ENCODE results near the gene ANAPC13. TPM values are rescaled to one million over a fixed set of nuclear protein-coding genes. Genes with fewer than 3 reads are reported as not detected.
A peak's percentile ranks its signal among the peaks of the same experiment; 100 is the strongest.

The ANAPC13 gene
- total and polyA plus RNA-seq, 2 of the 13 experiments (the other 11 are each of a cell fraction or from before 2014, with no cell fraction given): 48.7 to 69.1 TPM

DNA sequence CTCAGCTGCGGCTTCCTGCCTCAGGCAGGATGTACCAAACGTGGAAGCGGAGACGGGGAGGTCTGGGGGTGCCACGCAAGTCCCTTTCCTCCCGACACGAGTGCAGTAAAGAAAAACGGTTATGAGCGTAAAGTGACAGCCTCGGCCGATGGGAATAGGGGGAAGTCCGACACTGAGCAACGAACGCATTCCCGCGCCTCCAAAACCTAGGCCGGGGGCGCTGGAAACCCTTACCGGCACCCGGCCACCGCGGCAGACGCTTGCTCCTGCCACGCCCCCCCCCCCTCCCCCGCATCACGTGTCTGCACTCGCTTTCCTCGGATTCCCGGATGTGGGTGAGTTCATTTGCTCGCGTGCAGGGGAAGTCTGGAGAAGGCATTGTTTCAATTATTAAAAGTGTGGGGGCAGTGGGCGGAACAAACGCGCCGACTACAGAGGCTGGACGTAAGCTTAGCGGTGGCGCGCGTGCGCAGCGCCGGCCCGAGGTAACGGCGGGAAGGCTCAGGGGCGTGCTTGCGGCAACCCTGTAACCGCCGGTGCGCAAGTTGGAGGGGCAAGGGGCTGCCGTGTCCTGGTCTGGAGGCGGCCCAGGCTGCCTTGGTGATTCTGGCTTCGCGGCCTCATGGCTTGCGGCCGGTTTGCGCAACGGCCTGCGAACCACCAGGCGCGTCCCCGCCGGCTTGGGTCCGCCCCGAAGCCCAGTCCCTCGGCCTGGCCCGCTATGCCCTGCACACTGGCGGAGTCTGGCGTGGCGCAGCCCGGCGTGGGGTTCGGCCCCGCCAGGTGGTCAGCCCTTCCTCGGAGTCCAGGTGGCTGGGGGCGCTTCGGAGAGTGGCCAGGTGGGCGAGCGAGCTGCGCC lies at the start of gene ANAPC13, which contains the start of gene CEP63 (continued):
- TF ChIP-seq RARA (CRISPR knock-in tag; IDR thresholded peaks at IDR 0.05) (no peak; the same call in 1 of the 2 replicates), CENPT (CRISPR knock-in tag; IDR thresholded peaks at IDR 0.05; ENCODE audit: low read depth) (no peak), ZNF34 (CRISPR knock-in tag; IDR thresholded peaks at IDR 0.05; ENCODE audit: borderline replicate concordance) (no peak), ZNF260 (CRISPR knock-in tag; IDR thresholded peaks at IDR 0.05; ENCODE audit: borderline replicate concordance, low read depth) (no peak), ZSCAN30 (CRISPR knock-in tag; IDR thresholded peaks at IDR 0.05) (peak; percentile 83; the same call in 1 of the 2 replicates), FIP1L1 (IDR thresholded peaks at IDR 0.05; ENCODE audit: borderline replicate concordance, insufficient read depth, low read depth, low read length) (no peak), ZNF772 (CRISPR knock-in tag; IDR thresholded peaks at IDR 0.05) (0 out of 2 replicates have a peak, but pooled peaks have one; percentile 48), ZNF646 (CRISPR knock-in tag; IDR thresholded peaks at IDR 0.05) (no peak), KDM5A (IDR thresholded peaks at IDR 0.05; ENCODE audit: borderline replicate concordance, low read length) (peak; percentile 75; the same call in 1 of the 2 replicates), POLR2AphosphoS5 (IDR thresholded peaks at IDR 0.05; ENCODE audit: low read depth, low read length) (peak; percentile 74), NFIC (IDR thresholded peaks at IDR 0.05; ENCODE audit: low read length) (no peak), SMARCC2 (IDR thresholded peaks at IDR 0.05) (no peak), RBM39 (IDR thresholded peaks at IDR 0.05; ENCODE audit: low read depth, low read length, poor library complexity, severe bottlenecking) (peak; percentile 56), ZNF264 (CRISPR knock-in tag; IDR thresholded peaks at IDR 0.05) (peak; percentile 85), SIX4 (CRISPR knock-in tag; IDR thresholded peaks at IDR 0.05) (no peak; the same call in 1 of the 2 replicates), ZBTB7B (CRISPR knock-in tag; IDR thresholded peaks at IDR 0.05) (peak; percentile 14; the same call in 1 of the 2 replicates), SIN3B (IDR thresholded peaks at IDR 0.05; ENCODE audit: low read length) (no peak), HES4 (CRISPR knock-in tag; IDR thresholded peaks at IDR 0.05; ENCODE audit: borderline replicate concordance) (peak; percentile 67; the same call in 1 of the 2 replicates), SSRP1 (CRISPR knock-in tag; IDR thresholded peaks at IDR 0.05) (no peak), ZNF496 (CRISPR knock-in tag; IDR thresholded peaks at IDR 0.05; ENCODE audit: insufficient replicate concordance) (no peak)
- TF ChIP-seq, protein P1, sequence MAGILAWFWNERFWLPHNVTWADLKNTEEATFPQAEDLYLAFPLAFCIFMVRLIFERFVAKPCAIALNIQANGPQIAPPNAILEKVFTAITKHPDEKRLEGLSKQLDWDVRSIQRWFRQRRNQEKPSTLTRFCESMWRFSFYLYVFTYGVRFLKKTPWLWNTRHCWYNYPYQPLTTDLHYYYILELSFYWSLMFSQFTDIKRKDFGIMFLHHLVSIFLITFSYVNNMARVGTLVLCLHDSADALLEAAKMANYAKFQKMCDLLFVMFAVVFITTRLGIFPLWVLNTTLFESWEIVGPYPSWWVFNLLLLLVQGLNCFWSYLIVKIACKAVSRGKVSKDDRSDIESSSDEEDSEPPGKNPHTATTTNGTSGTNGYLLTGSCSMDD (CRISPR knock-in tag; IDR thresholded peaks at IDR 0.05): no peak
- TF ChIP-seq, protein P2, sequence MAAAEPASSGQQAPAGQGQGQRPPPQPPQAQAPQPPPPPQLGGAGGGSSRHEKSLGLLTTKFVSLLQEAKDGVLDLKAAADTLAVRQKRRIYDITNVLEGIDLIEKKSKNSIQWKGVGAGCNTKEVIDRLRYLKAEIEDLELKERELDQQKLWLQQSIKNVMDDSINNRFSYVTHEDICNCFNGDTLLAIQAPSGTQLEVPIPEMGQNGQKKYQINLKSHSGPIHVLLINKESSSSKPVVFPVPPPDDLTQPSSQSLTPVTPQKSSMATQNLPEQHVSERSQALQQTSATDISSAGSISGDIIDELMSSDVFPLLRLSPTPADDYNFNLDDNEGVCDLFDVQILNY (CRISPR knock-in tag; conservative IDR thresholded peaks at IDR 0.05): peak; percentile 82

All from HepG2 (cell line).